H4 (cell line): ENCODE results near the gene ARMH1. TPM values are rescaled to one million over a fixed set of nuclear protein-coding genes. Genes with fewer than 3 reads are reported as not detected.
"Not testable (repeated sequence)": the region's sequence is repeated elsewhere in the genome, so short reads cannot be mapped to it uniquely, and the experiment has no call there.

ENCODE experiments used
- DNase-seq: peaks from one replicate; pipeline ENCODE4 v3.0.0-alpha.2; 2015; ENCODE audit warnings: low spot score
- total RNA-seq: library from RNA; depleted of rRNA; stranded (reverse); fragments of >200 nt; shearing (Covaris generic); gene quantifications from 2 replicates; pipeline ENCODE4 v1.2.3, GENCODE V29; 2014

The ARMH1 gene
- total RNA-seq, 1 experiment from 2014 or later, result not detected

GRCh38 chr1:44723064-44723463, 48.5 kb downstream of the ARMH1 start:
- no peak for DNase-seq

GRCh38 chr1:44723496-44724295, 49.2 kb downstream of the ARMH1 start:
- no peak for DNase-seq

- no peak for DNase-seq
Observed at GRCh38 chr1:44724296-44724954, 49.9 kb downstream of the ARMH1 start.

- DNase-seq, result no peak
Observed at GRCh38 chr1:44724955-44725698, 50.6 kb downstream of the ARMH1 start.

GRCh38 chr1:44730741-44731512, 56.4 kb downstream of the ARMH1 start, which contains the start of gene RNU5D-1:
Gene RNU5D-1, minus strand, starts transcription at chr1:44731170.
- DNase-seq, result peak; percentile 97

GRCh38 chr1:44733365-44733764, 58.9 kb downstream of the ARMH1 start:
- DNase-seq, result no peak

- DNase-seq, result no peak
Observed at GRCh38 chr1:44733784-44734183, 59.3 kb downstream of the ARMH1 start.

GRCh38 chr1:44735992-44736391, 61.5 kb downstream of the ARMH1 start:
- no peak for DNase-seq

- not testable (repeated sequence) for DNase-seq
Observed at GRCh38 chr1:44738953-44739306, 64.4 kb downstream of the ARMH1 start.

GRCh38 chr1:44739307-44740178, 65.0 kb downstream of the ARMH1 start, which contains the start of gene KIF2C:
Gene KIF2C, plus strand, starts transcription at chr1:44739837. Its CDS starts 96 bp downstream, at chr1:44739933.
- peak; percentile 98 for DNase-seq

GRCh38 chr1:44740179-44740617, 65.7 kb downstream of the ARMH1 start:
- no peak for DNase-seq

GRCh38 chr1:44743211-44743610, 68.7 kb downstream of the ARMH1 start:
- DNase-seq, result no peak

GRCh38 chr1:44747878-44748277, 73.4 kb downstream of the ARMH1 start:
- DNase-seq, result no peak

GRCh38 chr1:44757420-44757819, 82.9 kb downstream of the ARMH1 start:
- DNase-seq, result no peak

GRCh38 chr1:44759077-44759476, 84.6 kb downstream of the ARMH1 start:
- DNase-seq, result no peak

- DNase-seq, result no peak
Observed at GRCh38 chr1:44760876-44761275, 86.4 kb downstream of the ARMH1 start.

- not testable (repeated sequence) for DNase-seq
Observed at GRCh38 chr1:44766421-44766820, 91.9 kb downstream of the ARMH1 start.
